IMR-90 (cell line): ENCODE data around the gene TEC. TPM values are rescaled to one million over a fixed set of nuclear protein-coding genes. Genes with fewer than 3 reads are reported as not detected.

ENCODE experiments used
- ATAC-seq: fragments of 200-7000 bp; cut with Tn5 transposase; 2 replicates; pipeline ENCODE4 v1.9.1; 2020; ENCODE audit warnings: low read depth, mild to moderate bottlenecking, moderate library complexity
- BruUV-seq: library from RNA; stranded (reverse); fragments of 400-500 nt; replicated peaks from 2 replicates; lab custom pipeline; 2021; lab: Mats Ljungman, UMichigan
- CTCF ChIA-PET: fragments of 300-600 bp; formaldehyde crosslinking; extraction: SDS; loops from one replicate; lab custom pipeline; 2021; ENCODE audit warnings: antibody characterized with exemption; lab: Yijun Ruan, JAX
- POLR2A ChIA-PET: fragments of 300-600 bp; sonication (Branson Sonifier 250); formaldehyde crosslinking; loops from one replicate; lab custom pipeline; 2022; ENCODE audit warnings: antibody characterized with exemption; ENCODE audit not compliant: unreplicated experiment; lab: Charles Lee
- DNase-seq: peaks from one replicate; pipeline ENCODE4 v3.0.0; 2013
- H2AFZ ChIP-seq: replicated peaks from 2 replicates; pipeline ENCODE3; 2013; ENCODE audit warnings: low read length, mild to moderate bottlenecking; ENCODE audit not compliant: poor library complexity
- H2AK5ac ChIP-seq: 2 replicates; pipeline ENCODE4 v1.6.1; 2013; ENCODE audit warnings: low read depth, low read length, inconsistent platforms
- H2AK9ac ChIP-seq: replicated peaks from 2 replicates; pipeline ENCODE3; 2013; ENCODE audit warnings: mild to moderate bottlenecking, low read depth, low read length, moderate library complexity; ENCODE audit not compliant: poor library complexity
- H2BK120ac ChIP-seq: 2 replicates; pipeline ENCODE4 v1.6.1; 2013; ENCODE audit warnings: low read depth, low read length, inconsistent platforms
- H2BK15ac ChIP-seq: 3 replicates; pipeline ENCODE4 v1.6.1; 2013; ENCODE audit warnings: low read depth, low read length, inconsistent platforms
- H2BK20ac ChIP-seq: 2 replicates; pipeline ENCODE4 v1.6.1; 2013; ENCODE audit warnings: low read depth, mild to moderate bottlenecking, inconsistent platforms, low read length, moderate library complexity
- H2BK5ac ChIP-seq: 2 replicates; pipeline ENCODE4 v1.6.1; 2013; ENCODE audit warnings: mild to moderate bottlenecking, low read depth, low read length, inconsistent platforms; ENCODE audit not compliant: poor library complexity, severe bottlenecking
- H3K14ac ChIP-seq: replicated peaks from 2 replicates; pipeline ENCODE4 v1.6.1; 2013; ENCODE audit warnings: low read depth, low read length, inconsistent platforms
- H3K18ac ChIP-seq: 2 replicates; pipeline ENCODE4 v1.6.1; 2013; ENCODE audit warnings: low read depth, low read length, control low read depth
- H3K23ac ChIP-seq: 2 replicates; pipeline ENCODE4 v1.6.1; 2013; ENCODE audit warnings: low read depth, low read length, inconsistent platforms
- H3K27ac ChIP-seq: 2 replicates; pipeline ENCODE4 v1.5.1; 2013; ENCODE audit warnings: mild to moderate bottlenecking, control low read depth, low read length; ENCODE audit not compliant: insufficient read depth
- H3K27me3 ChIP-seq: 2 replicates; pipeline ENCODE4 v1.6.1; 2013; ENCODE audit warnings: low read length; ENCODE audit not compliant: control insufficient read depth, insufficient read depth
- H3K36me3 ChIP-seq: 2 replicates; pipeline ENCODE4 v1.6.1; 2013; ENCODE audit warnings: low read length, mixed read lengths; ENCODE audit not compliant: control insufficient read depth, insufficient read depth
- H3K4ac ChIP-seq: 2 replicates; pipeline ENCODE4 v1.6.1; 2013; ENCODE audit warnings: low read depth, low read length, inconsistent platforms
- H3K4me1 ChIP-seq: 2 replicates; pipeline ENCODE4 v1.6.1; 2013; ENCODE audit warnings: low read length, mixed read lengths; ENCODE audit not compliant: control insufficient read depth, insufficient read depth
- H3K4me2 ChIP-seq: 2 replicates; pipeline ENCODE4 v1.6.1; 2013; ENCODE audit warnings: low read depth, mild to moderate bottlenecking, control low read depth, low read length, moderate library complexity
- H3K4me3 ChIP-seq: 2 replicates; pipeline ENCODE4 v1.5.1; 2013; ENCODE audit warnings: low read depth, mild to moderate bottlenecking, control low read depth, low read length, moderate library complexity; ENCODE audit not compliant: insufficient read depth
- H3K56ac ChIP-seq: 2 replicates; pipeline ENCODE4 v1.6.1; 2013; ENCODE audit warnings: low read length, inconsistent platforms; ENCODE audit not compliant: insufficient read depth; ENCODE audit errors: extremely low read depth
- H3K79me1 ChIP-seq, 2 experiments: 2 replicates each; pipeline ENCODE4 v1.6.1; 2013; ENCODE audit warnings: low read length in 2 of 2, inconsistent platforms in 1 of 2, low read depth in 1 of 2
- H3K9ac ChIP-seq: 2 replicates; pipeline ENCODE4 v1.6.1; 2013; ENCODE audit warnings: low read depth, low read length, control low read depth
- H3K9me1 ChIP-seq: 2 replicates; pipeline ENCODE4 v1.6.1; 2013; ENCODE audit warnings: low read length, inconsistent platforms; ENCODE audit not compliant: insufficient read depth
- H3K9me3 ChIP-seq: 2 replicates; pipeline ENCODE4 v1.6.1; 2013; ENCODE audit warnings: low read length; ENCODE audit not compliant: control insufficient read depth, insufficient read depth
- H4K20me1 ChIP-seq: 2 replicates; pipeline ENCODE4 v1.6.1; 2013; ENCODE audit warnings: low read length, inconsistent platforms; ENCODE audit not compliant: insufficient read depth
- H4K5ac ChIP-seq: 2 replicates; pipeline ENCODE4 v1.6.1; 2013; ENCODE audit warnings: mild to moderate bottlenecking, low read depth, low read length, control low read depth
- H4K8ac ChIP-seq, 2 experiments: 2 replicates each; pipeline ENCODE4 v1.6.1; 2013; ENCODE audit warnings: low read depth in 2 of 2, low read length in 2 of 2, control low read depth in 1 of 2, inconsistent platforms in 1 of 2
- H4K91ac ChIP-seq: 2 replicates; pipeline ENCODE4 v1.6.1; 2013; ENCODE audit warnings: low read depth, low read length, inconsistent platforms; ENCODE audit not compliant: insufficient read depth
- BHLHE40 ChIP-seq: fragments of 150-350 bp; IDR thresholded peaks from 2 replicates; pipeline ENCODE4 v1.6.1; 2016; ENCODE audit warnings: mild to moderate bottlenecking, low read depth, low read length
- CEBPB ChIP-seq: IDR thresholded peaks from 2 replicates; pipeline ENCODE4 v1.6.1; 2012; ENCODE audit warnings: low read depth, low read length, improper control_type of control experiment
- CHD1 ChIP-seq: IDR thresholded peaks from 2 replicates; pipeline ENCODE4 v1.6.1; 2012; ENCODE audit warnings: low read depth, low read length, improper control_type of control experiment
- CTCF ChIP-seq: conservative IDR thresholded peaks from 2 replicates; pipeline ENCODE4 v1.5.1; 2012; ENCODE audit warnings: mild to moderate bottlenecking, low read depth, low read length, improper control_type of control experiment
- ELK1 ChIP-seq: fragments of 150-350 bp; IDR thresholded peaks from 2 replicates; pipeline ENCODE4 v1.6.1; 2016; ENCODE audit warnings: low read depth, mild to moderate bottlenecking, low read length, moderate library complexity, borderline replicate concordance
- FOS ChIP-seq: fragments of 150-350 bp; IDR thresholded peaks from 2 replicates; pipeline ENCODE4 v1.6.1; 2016; ENCODE audit warnings: low read depth, low read length
- MAFK ChIP-seq: IDR thresholded peaks from 2 replicates; pipeline ENCODE4 v1.6.1; 2012; ENCODE audit warnings: low read depth, low read length, improper control_type of control experiment
- MAZ ChIP-seq: IDR thresholded peaks from 2 replicates; pipeline ENCODE4 v1.6.1; 2012; ENCODE audit warnings: low read depth, mild to moderate bottlenecking, low read length, improper control_type of control experiment, moderate library complexity, borderline replicate concordance
- MXI1 ChIP-seq: IDR thresholded peaks from 2 replicates; pipeline ENCODE4 v1.6.1; 2012; ENCODE audit warnings: low read depth, mild to moderate bottlenecking, low read length, moderate library complexity, borderline replicate concordance
- NFE2L2 ChIP-seq: fragments of 150-350 bp; IDR thresholded peaks from 2 replicates; pipeline ENCODE4 v1.6.1; 2016; ENCODE audit warnings: low read depth, mild to moderate bottlenecking, low read length
- POLR2A ChIP-seq: IDR thresholded peaks from 2 replicates; pipeline ENCODE4 v1.6.1; 2012; ENCODE audit warnings: mild to moderate bottlenecking, low read depth, low read length
- RAD21 ChIP-seq: IDR thresholded peaks from 2 replicates; pipeline ENCODE4 v1.6.1; 2012; ENCODE audit warnings: low read length, improper control_type of control experiment
- RCOR1 ChIP-seq: IDR thresholded peaks from 2 replicates; pipeline ENCODE4 v1.6.1; 2012; ENCODE audit warnings: mild to moderate bottlenecking, low read length, improper control_type of control experiment; ENCODE audit not compliant: insufficient replicate concordance
- RFX5 ChIP-seq: IDR thresholded peaks from 2 replicates; pipeline ENCODE4 v1.8.0; 2012; ENCODE audit warnings: low read depth, mild to moderate bottlenecking, low read length, moderate library complexity
- SMC3 ChIP-seq: fragments of 150-350 bp; IDR thresholded peaks from 2 replicates; pipeline ENCODE4 v1.6.1; 2016; ENCODE audit warnings: low read depth, mild to moderate bottlenecking, antibody characterized with exemption, low read length, moderate library complexity
- USF2 ChIP-seq: fragments of 150-350 bp; IDR thresholded peaks from 2 replicates; pipeline ENCODE4 v1.6.1; 2017; ENCODE audit warnings: mild to moderate bottlenecking, antibody characterized with exemption, low read length, low read depth
- WGBS, 2 experiments: methylation state at CpG; one replicate each; pipeline versions ENCODE4 v1.1.5 to v1.1.7; 2013; ENCODE audit warnings: missing lambda C conversion rate in 2 of 2; ENCODE audit not compliant: insufficient read length in 1 of 2; ENCODE audit errors: extremely low coverage in 2 of 2; 5-methylcytosine and 5-hydroxymethylcytosine counted together
- dilution Hi-C: fragments of 300-500 bp; cut with HindIII; formaldehyde crosslinking; loops from one replicate; pipeline ENCODE4 v1.14.3; 2018; ENCODE audit warnings: low sequenced_read_pairs; ENCODE audit not compliant: unreplicated experiment
- in situ Hi-C: fragments of 300-500 bp; cut with MboI; formaldehyde crosslinking; loops from 3 replicates; pipeline ENCODE4 v1.14.3; 2019; ENCODE audit warnings: low sequenced_read_pairs, inconsistent platforms, mixed read lengths
- intact Hi-C: fragments of 100-400 bp; cut with micrococcal nuclease; formaldehyde crosslinking; loops from 2 replicates; pipeline ENCODE4 v1.10.0; 2022
- polyA plus RNA-seq, 3 experiments: library from polyadenylated mRNA; depleted of rRNA; stranded (reverse); fragments of >200 nt; gene quantifications; 2 replicates each; pipeline ENCODE4 v1.2.3, GENCODE V29; 2012; ENCODE audit warnings: low replicate concordance in 1 of 3
- total RNA-seq: library from RNA; depleted of rRNA; stranded (reverse); fragments of >200 nt; gene quantifications from 2 replicates; pipeline ENCODE4 v1.2.3, GENCODE V29; 2012

Gene TEC
- total and polyA plus RNA-seq, 2 of the 4 experiments (the other 2 are of a cell fraction): 0.39 to 0.54 TPM

- Histone ChIP-seq H3K36me3 (no peaks in the 10 kb centered on the region), H3K18ac (no peak overlapping the region; the same call in 1 of the 2 replicates), H3K9ac (no peak overlapping the region), H4K8ac (no peak overlapping the region), H2BK15ac (no peak overlapping the region), H4K20me1 (no peaks in the 10 kb centered on the region), H2BK20ac (no peak overlapping the region), H2AK9ac (no peak overlapping the region), H3K4me1 (peaks cover 2% of the 10 kb centered on the region; the same call in 1 of the 2 replicates), H2AK5ac (no peak overlapping the region), H3K4me2 (peak overlapping the region; percentile 53; the same call in 1 of the 2 replicates), H4K91ac (no peak overlapping the region), H3K9me3 (no peaks in the 10 kb centered on the region), H3K14ac (no peak overlapping the region), H3K27me3 (no peaks in the 10 kb centered on the region), H3K9me1 (no peaks in the 10 kb centered on the region), H3K27ac (no peak overlapping the region), H3K4ac (no peak overlapping the region), H3K23ac (no peak overlapping the region), H3K56ac (no peak overlapping the region), H2AFZ (no peak overlapping the region), H4K5ac (no peak overlapping the region), H2BK5ac (no peak overlapping the region), H3K4me3 (no peak overlapping the region), H2BK120ac (no peak overlapping the region), H3K79me1 (no peaks in the 10 kb centered on the region)
- CTCF ChIA-PET: interaction anchor here (0.6 kb wide), 1 partner anchor 13 kb away, joined by 3 read pairs; no protein-coding TSS in a partner anchor
- TF ChIP-seq CHD1: no peak
- no peak for TF ChIP-seq POLR2A
- no peak for TF ChIP-seq ELK1
- no peak for TF ChIP-seq NFE2L2
- no peak for TF ChIP-seq MXI1
- TF ChIP-seq CTCF: no peak
- no peak for TF ChIP-seq SMC3
- TF ChIP-seq FOS: no peak
- TF ChIP-seq RAD21: no peak
- TF ChIP-seq BHLHE40: no peak
- no peak for TF ChIP-seq RFX5
- no peak for TF ChIP-seq USF2
- no peak for TF ChIP-seq MAZ
- no peak for TF ChIP-seq RCOR1
- TF ChIP-seq MAFK: no peak
- no peak for TF ChIP-seq CEBPB
- ATAC-seq (no peak), DNase-seq (no peak)
- POLR2A ChIA-PET: no interaction called here
- dilution Hi-C loops: no loop called here
- intact Hi-C loops: no loop called here
- WGBS, 2 experiments: no CpG with 5 or more reads among the region's 2 CpGs
- BruUV-seq: no TSS peak
- in situ Hi-C loops: no loop called here
Measured at GRCh38 chr4:48262484-48262883, 7.2 kb downstream of the TEC start.
